CD4-positive, alpha-beta T cell treated with Interleukin-1 beta for 1 hour (primary cell): ENCODE results near the gene PRKACB.

ENCODE experiments used
- DNase-seq, 2 donors: peaks; one replicate each; pipeline ENCODE4 v3.0.0-alpha.2; 2020 to 2022

Gene PRKACB

GRCh38 chr1:84159533-84160240 is 15.6 kb downstream of the PRKACB start:
- no peak for DNase-seq

GRCh38 chr1:84162295-84162694 is 18.2 kb downstream of the PRKACB start:
- DNase-seq = no peak

- DNase-seq = no peak
These were observed 19.3 kb downstream of the PRKACB start for GRCh38 chr1:84163123-84163931.

GRCh38 chr1:84164161-84164560 is 20.1 kb downstream of the PRKACB start:
- no peak for DNase-seq

- DNase-seq = no peak
These were observed 20.5 kb downstream of the PRKACB start for GRCh38 chr1:84164567-84165021.

DNA sequence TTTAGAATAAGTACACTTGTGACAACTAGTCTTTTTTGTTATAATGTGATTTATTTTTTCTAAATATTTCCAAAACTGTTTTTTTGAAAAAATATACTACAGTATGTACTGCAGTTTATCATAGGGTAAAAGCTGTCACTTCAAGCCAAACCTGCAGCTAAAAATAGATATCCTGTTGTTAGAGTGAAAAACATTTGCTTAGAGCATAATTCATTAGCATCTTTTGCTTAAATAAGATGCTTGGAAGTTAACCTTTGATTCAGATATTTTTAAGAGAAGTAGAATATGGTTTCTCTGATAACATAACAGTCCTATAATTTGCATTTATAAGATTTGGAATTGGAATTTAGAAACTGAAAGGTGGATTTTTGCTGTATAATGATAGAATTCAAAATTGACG is 21.5 kb downstream of the PRKACB start:
- DNase-seq = no peak

DNA sequence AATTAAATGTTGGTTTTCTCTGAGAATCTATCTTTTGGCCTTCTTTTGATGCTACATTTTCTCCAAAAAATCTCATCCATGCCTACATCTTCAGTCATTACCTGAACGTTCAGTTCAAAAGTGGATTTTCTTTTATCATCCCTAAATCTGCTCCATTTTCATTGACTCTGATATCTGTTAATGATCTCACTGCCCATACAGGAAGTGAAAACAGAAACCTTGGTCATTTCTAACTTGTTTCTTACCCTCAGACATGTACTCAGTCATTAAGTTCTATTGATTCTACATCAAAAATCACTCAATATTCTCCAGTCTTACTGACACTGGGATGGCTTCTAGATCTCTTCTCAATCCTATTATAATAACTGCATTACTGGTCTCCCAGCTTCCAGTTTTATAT is 22.7 kb downstream of the PRKACB start:
- no peak for DNase-seq

DNA sequence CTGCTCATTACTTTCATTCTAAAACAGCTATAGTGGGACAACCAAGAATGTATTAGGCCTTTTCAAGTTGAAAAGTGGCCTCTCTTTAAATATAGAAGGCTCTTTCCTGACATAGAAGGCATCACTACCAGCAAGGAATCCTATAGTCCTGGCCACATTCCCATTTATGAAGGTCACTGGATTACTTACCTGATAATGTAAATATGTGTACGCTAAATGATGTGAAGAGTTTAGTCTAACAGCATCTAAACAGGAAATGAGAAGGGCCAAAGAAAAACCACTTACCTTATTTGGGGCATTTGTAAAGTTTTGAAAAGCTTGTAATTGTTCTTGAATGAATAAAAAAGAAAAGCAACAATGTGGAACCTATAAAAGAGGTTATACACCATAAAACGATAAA is 24.7 kb downstream of the PRKACB start:
- no peak for DNase-seq

DNA sequence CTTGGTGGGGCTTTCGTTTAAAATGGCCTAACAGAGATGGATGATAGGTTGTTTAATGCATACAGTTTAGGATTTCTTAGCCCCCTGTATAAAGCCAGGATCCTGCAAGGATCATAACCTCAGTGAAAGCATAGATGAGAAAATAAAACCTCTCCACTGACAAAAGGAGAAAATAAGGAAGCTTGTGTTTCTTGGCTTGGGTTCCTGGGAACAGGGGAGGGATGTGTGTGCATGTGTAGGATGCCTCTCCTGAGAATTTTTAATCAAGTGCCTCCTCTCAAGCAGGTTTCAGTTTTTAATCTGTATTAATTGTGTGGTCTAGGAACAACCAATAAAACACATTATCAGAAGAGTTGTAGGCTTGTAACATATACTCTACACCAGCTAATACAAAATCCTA is 26.1 kb downstream of the PRKACB start:
- DNase-seq = no peak

- DNase-seq = no peak
These were observed 27.4 kb downstream of the PRKACB start for GRCh38 chr1:84171481-84171880.

- DNase-seq = no peak
These were observed 30.0 kb downstream of the PRKACB start for GRCh38 chr1:84174051-84174556.

DNA sequence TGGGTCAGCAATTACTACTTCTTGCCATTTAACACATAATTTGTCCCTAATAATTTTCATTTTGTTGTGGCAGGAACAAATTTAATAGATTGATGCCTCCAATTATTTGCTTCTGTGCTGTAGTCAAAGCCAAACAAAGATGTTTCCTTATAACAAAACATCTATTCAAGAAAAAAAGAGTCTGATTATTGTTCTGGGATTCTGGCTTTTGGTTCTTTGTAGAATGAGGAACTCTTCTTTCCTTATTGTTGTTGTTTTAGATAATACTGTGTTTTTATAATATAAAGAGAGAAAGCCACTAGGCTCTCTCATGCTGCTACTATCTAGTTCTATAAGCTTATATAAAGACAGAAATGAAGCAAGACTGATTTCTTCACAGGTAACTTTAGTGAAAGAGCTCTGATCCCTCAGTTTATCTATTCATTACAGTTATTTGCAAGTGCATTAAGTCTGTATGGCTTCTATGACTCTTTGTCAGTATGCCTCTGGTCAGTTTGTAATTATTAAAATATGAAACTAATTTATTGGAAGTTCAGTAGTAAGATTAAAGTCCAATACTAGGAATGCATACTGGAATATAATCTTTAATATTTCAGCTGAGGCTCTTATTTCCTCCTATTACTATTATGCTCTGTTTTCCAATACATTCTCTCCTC is 37.4 kb downstream of the PRKACB start:
- DNase-seq = no peak

DNA sequence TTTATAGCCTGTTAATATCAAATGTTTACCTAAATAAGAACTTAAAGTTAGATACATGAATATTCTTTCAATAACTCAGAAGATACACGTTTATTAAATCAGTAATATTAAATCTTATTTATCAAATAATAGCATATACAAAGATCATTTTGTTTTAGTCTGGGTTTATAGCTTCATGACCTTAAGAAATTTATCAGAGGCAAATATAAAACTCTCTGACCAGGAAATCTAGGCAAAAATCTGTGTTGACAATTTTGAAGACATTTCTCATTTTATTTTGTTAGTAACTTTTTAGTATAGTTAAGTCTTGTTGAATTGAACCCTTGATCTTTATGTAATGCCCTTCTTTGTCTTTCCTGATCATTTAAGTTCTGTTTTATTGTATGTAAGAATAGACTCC is 46.4 kb downstream of the PRKACB start:
- no peak for DNase-seq

GRCh38 chr1:84192681-84193080 is 48.6 kb downstream of the PRKACB start:
- no peak for DNase-seq

- no peak for DNase-seq
These were observed 54.8 kb downstream of the PRKACB start for GRCh38 chr1:84198832-84199231.

DNA sequence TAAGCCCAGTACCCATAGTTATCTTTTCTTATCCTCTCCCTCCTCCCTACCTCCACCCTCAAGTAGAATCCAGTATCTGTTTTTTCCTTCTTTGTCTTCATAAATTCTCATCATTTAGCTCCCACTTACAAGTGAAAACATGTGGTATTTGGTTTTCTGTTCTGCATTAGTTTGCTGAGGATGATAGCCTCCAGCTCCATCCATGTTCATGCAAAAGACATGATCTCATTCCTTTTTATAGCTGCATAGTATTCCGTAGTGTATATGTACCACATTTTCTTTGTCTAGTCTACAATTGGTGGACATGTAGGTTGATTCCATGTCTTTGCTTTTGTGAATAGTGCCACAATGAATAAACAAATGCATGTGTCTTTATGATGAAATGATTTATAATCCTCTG is 55.2 kb downstream of the PRKACB start:
- DNase-seq = no peak

GRCh38 chr1:84202126-84202525 is 58.1 kb downstream of the PRKACB start:
- DNase-seq = no peak

DNA sequence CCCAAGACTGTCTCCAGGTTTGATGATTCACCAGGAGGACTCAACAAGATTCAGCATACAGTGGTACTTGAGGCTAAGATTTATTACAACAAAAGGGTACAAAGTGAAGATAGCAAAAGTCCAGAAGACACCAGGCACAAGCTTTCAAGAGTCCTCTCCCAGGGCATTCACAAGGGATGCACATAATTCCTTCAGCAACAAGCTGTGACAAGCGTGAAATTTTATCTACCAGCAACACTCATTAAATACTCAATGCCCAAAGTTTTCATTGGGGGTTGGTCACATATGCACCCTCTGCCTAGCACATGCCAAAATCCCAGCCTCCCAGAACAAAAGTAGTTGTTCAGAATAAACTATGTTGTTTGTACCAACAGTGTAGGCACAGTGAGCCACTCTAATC is 62.3 kb downstream of the PRKACB start:
- DNase-seq = no peak

DNA sequence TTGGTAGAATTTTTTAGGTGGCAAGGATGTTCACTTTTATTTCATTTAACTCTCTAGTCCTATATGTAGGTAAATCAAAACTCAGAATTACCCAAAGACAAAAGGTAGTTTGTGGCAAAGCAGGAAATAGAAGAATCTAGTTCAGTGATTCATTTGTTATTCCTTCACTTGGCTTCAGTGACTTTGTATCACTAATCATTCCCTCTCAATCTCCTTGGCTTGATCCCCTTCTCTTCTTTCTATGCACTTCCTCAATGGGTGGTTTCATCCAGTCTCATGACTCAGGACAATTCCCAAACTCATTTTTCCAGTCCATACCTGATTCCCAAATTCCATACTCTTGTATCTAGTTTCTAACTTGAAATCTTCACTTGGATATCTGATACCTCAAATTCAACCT is 64.9 kb downstream of the PRKACB start:
- no peak for DNase-seq

- no peak for DNase-seq
These were observed 70.3 kb downstream of the PRKACB start for GRCh38 chr1:84214115-84214956.

DNA sequence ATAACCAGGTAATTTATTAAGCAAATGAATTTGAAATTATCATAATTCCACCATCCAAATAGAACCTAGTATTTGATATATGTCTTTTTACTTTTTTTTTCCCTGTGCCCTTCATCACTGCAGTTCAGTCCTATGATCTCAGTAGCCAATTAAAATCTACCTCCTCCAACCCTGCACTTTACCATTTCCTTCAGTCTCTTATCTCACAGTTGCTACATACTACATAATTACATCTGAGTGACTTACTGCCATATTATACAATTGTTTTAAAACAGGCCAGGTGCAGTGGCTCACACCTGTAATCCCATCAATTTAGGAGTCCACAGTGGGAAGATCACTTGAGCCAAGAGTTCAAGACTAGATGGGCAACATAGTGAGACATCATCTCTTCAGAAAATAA is 73.2 kb downstream of the PRKACB start:
- DNase-seq = no peak

- no peak for DNase-seq
These were observed 79.8 kb downstream of the PRKACB start for GRCh38 chr1:84223751-84224432.
